Suprapubic skin (tissue), 3 donors: ENCODE measurements around the gene FAM187B.

ENCODE experiments used
- EP300 ChIP-seq: sonication (generic); formaldehyde crosslinking; IDR thresholded peaks from one replicate; pipeline ENCODE4 v1.6.1; 2017; ENCODE audit warnings: antibody characterized with exemption
- TF ChIP-seq, protein P1 (sequence below), 2 donors: fragments of 200-600 bp in 1 of 2; fragments of 450-650 bp in 1 of 2; sonication (generic) in 1 of 2; IDR thresholded peaks; one replicate each; pipeline ENCODE4 v1.5.1; 2016 to 2019; ENCODE audit warnings: antibody characterized with exemption in 2 of 2, mild to moderate bottlenecking in 1 of 2, moderate library complexity in 1 of 2

DNA sequence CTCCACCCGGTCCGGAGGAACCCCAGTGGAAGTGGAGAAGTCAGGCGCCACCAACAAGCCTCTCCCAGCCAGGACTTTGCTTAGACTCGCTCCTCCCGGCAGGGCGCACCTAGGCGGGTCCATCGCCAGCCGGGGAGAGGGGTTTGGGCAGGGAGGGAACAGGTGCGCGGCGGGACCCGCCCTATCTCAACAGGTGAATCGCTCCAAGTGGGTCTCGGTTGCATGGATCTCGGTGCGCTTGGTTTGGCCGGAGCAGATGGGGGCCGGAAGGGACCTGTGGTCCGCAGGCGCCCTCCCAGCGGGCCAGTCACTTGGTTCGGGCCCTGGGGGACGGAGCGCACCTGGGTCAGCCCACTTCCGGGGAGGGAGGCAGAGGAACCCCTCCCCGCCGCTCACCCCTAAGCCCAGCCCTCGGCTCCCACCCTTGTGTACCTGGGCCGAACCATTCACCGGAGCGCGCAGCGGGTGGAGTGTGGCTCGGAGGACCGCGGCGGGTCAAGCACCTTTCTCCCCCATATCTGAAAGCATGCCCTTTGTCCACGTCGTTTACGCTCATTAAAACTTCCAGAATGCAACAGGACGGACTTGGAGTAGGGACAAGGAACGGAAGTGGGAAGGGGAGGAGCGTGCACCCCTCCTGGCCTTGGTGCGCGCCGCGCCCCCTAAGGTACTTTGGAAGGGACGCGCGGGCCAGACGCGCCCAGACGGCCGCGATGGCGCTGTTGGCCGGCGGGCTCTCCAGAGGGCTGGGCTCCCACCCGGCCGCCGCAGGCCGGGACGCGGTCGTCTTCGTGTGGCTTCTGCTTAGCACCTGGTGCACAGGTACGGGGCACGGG lies 20.0 kb upstream of the FAM187B start, which contains the start of gene LSR:
- TF ChIP-seq, protein P1, sequence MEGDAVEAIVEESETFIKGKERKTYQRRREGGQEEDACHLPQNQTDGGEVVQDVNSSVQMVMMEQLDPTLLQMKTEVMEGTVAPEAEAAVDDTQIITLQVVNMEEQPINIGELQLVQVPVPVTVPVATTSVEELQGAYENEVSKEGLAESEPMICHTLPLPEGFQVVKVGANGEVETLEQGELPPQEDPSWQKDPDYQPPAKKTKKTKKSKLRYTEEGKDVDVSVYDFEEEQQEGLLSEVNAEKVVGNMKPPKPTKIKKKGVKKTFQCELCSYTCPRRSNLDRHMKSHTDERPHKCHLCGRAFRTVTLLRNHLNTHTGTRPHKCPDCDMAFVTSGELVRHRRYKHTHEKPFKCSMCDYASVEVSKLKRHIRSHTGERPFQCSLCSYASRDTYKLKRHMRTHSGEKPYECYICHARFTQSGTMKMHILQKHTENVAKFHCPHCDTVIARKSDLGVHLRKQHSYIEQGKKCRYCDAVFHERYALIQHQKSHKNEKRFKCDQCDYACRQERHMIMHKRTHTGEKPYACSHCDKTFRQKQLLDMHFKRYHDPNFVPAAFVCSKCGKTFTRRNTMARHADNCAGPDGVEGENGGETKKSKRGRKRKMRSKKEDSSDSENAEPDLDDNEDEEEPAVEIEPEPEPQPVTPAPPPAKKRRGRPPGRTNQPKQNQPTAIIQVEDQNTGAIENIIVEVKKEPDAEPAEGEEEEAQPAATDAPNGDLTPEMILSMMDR (IDR thresholded peaks at IDR 0.05), result no peak
- no peak for TF ChIP-seq EP300
